OCI-M2 (cell line): Measurements from ENCODE around the gene IQGAP3.

Experiments used
- DNase-seq: peaks from one replicate; lab custom pipeline; 2025; ENCODE audit not compliant: unreplicated experiment; lab: John Stamatoyannopoulos, UW

Gene IQGAP3

DNA sequence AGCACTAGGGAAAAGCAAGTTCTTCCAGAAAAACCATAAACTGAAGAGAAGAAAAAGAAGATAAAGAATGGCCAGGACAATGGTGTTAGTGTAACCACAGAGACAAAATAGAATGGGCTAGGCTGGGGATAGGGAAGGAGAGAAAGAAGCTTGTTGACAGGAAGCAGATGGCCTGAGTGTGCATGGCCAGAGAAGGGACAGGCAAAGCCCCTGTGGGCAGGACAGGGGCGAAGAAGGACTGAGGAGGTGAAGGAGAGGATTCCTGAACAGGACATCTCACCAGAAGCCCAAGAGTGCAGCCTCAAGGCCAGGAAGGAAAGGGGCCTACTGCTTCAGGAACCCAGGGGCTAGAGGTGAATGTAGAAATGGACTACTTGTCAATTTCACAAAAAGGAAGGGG, 29.3 kb downstream of the IQGAP3 start:
- DNase-seq, result no peak

DNA sequence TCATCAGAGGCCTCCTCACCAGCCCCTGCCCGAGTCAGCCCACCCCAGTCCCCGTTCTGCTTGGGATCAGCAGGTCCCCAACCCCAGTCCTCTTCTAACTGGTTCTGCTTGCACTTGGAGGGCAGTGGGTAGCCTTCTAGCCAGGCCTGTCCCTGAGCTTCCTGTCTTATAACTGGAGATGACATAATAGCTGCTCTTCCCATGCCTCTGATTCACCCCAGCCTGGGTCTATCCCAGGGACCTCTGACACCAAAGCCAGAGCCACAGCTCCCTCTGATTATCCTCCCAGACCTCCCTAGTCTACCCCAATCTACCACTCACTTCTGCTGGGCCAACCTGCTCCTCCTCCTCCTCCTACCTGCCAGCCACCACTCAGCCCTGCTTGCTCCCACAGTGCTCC, 31.4 kb downstream of the IQGAP3 start:
- DNase-seq, result no peak

DNA sequence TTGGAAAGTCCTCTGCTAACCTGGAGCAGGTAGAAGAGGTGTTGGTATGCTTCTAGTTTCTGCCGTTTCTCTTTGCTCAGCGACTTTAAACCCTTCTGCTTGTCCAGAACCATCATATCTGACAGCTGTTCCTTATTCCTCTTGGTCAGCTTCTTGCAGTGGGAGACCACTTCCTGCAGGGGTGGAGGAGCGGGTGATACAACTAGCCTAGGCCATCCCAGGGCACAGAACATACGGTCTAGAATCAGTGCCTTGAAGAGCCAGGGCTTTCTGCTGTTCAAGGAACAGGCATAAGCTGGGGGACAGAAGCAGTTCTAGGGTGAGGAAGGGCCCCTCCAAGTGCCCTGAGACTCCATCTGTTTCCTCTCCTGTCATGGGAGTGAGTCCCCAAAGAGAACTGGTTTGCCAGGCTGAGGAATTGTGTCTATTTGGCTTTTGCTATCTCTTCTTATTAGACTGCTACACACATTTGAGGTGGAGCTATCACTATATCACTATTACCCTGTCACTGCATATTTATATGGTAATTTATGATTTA, 32.5 kb downstream of the IQGAP3 start:
- no peak for DNase-seq

DNA sequence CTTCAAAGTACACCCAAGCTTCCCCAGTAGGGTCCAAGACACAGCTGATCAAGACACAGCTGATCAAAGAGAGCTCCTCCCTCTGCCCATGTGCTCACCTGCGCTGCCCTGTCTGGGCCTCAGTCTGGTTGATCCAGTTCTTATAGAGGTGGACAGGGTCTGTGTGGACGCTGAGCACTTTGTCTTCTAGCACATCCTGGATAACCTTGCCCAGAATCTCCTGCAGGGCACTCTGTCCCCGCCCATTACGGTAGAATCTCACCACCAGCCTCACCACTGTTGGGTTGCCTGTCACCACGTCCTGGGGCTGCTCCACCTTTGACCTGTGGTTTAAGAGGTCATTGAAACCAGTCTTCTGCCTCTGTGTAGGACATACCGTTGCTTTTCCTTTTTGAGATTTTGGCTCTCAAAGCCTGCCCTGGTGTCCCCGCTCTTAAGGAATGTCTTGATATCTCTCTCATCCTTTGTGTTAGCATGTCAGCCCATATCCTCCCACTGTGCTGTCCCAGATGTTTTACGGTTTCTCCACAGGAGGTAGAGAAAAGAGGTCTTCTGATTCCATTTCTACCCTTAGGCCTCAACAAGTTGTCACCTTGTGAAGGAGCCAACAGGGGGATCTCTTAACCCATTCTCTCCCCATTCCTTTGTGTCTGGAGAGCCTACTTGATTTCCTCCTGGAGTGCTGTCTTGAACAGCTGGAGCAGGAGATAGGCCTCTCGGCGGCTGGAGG, 33.5 kb downstream of the IQGAP3 start:
- DNase-seq, result no peak

DNA sequence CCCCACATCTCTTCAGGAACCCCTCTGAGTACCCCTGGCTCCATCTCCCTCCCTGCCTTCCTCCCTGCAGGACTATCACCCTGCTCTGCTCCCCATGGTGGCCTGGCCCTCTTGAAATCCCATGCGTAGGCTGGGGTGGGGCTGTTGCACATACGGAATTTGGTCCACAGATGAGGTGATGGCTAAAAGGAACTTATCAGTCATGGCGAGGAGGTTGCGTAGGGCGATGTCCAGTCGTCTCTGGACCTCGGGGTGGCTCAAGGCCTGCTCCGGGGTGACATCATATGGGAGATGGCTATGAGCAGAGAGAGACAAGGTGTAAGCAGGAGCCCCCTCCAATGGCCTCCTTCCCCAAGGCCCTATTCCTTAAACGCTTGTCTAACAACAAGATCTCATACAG, 35.3 kb downstream of the IQGAP3 start:
- no peak for DNase-seq

DNA sequence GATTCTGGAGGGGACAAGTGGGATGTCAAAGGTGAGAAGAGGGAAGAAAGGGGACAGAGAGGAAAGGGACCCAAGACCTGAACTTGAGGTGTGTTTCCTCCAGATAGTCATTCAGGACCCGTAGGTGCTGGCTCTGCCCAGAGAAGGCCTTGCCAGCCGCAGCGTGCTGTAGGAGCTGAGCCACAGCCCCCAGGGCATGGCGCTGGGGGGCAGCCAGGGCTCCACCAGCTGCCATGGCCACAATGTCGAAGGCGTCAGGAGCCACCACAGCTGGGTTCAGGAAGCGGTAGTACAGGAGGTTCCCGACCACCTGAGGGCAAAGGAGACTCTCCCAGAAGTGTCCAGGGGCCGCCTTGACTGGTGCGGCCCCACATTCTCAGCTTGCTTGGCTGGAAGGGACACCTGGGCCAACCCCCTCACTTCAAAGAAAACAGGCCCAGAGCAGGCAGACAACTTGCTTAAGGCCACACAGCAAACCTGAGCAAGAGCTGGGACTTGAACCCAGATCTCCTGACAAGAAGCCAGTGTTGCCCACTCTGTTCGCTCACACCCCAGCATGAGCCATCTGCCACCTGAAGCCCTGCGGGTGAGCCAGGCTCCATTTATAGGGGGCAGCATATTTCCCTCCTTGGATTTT, 37.8 kb downstream of the IQGAP3 start:
- no peak for DNase-seq

DNA sequence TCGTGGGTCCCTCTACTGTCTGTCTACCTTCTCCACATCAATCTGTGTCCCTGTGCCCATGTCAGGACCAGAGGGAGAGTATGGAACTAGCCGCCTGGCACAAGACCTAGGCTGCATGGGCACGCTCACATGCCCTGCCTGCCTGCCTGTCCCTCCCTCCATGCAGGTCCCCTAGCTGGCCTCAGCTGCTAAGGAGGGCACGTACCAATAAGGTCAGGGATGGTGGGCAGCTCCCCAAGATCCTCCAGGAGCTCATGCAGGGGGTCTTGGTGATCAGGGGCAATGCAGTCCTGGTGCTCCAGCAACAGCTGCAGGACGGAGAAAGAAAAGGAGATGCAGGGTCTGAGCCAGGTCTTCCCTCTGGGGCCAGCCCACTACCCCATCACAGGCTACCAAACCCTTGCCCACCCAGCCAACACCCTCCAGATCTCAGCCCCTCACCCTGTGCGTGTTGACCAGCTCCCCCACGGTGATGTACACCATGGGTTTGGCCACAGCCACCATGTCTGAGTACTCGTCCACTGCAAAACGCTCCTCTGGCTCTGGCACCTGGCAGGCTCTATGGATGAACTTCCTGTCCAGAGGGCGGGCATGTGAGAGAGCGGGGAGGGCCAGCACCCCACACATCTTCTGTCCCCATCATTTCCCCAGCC, 38.7 kb downstream of the IQGAP3 start:
- DNase-seq, result no peak

DNA sequence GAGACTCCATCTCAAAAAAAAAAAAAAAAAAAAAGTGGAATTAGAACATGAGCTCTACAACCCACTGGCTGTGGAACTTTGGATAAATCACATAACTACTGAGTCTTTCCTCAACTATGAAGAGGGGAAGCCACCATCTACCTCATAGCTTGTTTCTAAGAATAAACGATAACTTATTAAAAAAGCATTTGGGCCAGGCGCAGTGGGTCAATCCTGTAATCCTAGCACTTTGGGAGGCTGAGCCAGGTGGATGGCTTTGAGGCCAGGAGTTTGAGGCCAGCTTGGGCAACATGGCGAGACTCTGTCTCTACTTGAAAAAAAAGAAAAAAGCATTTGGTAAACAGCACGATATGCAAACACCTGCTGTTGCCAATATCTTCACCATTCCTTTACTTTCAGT, 40.0 kb downstream of the IQGAP3 start:
- no peak for DNase-seq

DNA sequence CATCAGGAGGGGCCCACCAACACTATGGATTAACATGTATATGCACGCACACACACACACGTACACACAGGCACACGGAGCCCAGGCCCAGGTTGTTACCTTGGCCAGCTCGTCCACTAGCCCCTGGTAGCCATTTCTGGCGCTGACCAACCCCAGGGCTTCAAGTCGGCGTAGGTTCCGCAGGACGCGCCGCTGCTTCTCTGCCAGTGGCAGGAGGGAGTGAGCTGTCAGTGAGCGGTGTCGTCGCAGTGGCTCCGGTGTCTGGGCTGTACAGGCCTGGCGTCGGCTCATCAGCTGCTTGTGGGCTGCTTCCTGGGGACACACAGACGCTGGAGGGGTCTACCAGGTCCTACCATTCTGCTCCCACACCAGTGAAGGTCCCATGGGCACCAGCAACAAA, 42.4 kb downstream of the IQGAP3 start:
- no peak for DNase-seq

DNA sequence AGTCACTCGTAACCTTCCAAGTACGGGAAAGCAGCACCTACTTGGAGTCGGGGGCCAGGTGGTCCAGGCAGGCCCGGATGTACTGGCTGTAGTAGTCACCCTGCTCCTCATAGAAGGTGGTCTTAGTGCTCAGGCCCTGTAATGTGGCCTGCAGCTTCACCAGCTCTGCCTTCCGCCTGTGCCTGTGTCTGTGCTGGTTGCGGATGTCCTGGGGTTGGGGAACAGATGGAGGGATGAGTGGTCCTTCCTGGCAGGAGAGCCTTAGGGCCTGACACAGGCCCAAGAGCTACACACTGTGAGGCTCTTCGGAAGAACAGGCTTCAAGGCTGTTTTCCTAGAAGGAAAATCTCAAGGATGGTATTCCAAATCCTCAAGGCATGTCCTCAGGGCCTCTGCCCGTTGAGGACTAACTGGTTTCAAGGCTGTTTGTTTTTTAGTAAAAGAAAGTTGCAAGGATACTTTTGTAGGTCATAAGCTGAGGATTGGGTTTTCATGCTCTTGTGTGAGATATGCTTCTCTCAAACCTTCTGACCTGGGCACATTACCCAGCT, 43.4 kb downstream of the IQGAP3 start:
- DNase-seq, result no peak

DNA sequence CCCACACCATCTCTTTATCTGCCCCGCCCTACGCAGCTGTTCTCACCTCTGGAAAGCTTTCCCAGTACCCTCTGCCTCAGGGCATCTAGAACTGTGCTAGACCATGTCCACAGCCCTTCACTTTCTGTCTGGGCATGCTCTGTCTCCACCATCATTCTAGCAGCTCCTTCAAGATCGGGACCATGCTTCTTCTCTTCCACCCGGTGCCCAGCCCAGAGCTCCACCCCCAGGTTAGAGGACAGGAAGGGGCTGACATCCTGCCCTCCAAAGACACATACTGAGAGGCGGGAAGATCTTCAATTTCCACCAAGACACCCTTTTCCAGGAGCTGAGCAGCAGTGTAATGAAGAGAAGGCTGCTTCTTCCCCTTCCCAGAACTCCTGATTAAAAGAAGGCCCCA, 44.1 kb downstream of the IQGAP3 start:
- no peak for DNase-seq

DNA sequence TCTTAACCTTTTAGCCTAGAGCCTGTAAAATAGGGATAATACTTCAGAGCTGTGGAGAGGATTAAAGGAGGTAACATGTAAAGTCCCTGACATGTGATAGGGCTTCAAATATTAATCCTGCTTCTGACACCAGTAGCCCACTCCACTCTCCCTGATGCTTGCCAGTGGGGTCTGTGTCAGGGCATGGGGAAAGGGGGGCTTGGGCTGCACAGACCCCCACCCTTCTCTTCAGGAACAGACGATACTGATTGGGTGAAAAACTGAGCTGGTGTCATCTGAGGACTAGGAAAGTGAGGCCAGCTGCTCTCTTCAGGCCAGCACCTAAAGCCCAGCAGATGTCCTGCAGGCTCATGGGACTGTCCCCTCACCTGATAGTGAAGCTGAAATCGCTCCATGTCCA, 44.8 kb downstream of the IQGAP3 start:
- no peak for DNase-seq

DNA sequence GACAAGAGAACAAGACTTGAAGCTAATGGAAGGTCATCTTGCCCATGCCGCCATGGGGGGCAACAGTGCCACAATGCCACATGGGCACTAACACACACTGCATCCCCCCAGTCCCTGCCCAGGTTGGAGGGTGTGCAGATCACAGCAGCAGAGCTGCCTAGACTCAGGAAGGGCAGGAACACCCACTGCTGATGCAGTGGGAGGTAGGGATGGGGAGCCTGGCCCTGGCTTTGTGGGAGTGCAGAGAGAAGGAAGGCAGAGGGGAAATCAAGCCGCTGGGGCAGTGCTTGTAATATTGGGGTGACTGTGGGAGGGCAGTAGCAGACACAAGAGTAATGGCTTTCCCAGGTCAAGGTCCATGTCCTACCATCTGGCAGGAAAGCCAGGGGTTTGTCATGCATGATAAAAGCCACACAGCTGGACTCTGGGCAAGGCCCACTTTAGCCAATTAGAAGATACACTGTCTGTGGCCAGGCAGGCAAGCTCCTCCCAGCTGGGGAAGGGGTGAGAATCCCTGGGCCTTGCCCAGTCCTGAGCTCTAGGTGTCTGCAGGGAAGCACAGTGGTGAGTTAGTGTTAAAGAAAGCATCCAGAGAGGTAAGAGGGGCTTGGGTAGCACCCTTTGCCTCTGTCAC, 46.4 kb downstream of the IQGAP3 start:
- DNase-seq, result no peak

DNA sequence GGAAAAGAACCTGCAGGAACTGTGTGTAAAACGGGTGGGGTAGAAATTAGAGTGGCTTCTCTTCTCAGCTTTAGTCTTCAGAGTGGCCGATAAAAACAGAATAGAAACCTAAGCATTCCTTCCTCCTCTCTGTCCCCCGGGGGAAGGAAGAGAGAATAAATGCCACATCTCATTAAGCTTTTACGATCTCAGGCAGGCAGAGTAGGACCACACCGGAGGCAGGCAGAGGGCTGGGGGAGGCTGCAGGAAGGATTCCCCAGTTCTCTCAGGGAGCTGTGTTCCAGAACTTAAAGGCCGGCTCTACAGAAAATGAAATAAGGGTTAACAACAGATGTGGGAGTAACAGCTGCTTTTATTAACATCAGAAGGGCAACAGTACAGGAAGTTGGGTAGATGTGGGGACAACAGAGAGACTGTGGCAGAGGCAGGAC, 47.3 kb downstream of the IQGAP3 start:
- no peak for DNase-seq

DNA sequence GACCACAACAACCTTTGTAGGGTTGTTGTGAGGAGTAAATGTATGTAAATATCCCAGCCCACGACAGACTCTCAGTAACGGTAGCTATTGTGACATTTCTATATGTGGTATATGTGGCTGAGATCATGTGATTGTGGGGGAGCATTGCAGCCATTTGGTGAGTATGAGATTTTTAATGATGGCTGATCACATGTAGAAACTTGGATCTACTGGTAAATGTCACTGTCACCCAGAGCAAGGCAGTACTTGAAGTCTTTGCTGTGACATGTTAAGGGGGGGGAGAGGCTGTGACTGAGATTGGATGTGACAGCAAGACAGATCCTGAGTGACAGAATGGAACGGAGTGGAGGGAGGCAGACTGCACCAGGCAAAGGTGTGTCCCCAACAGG, 47.9 kb downstream of the IQGAP3 start:
- no peak for DNase-seq

DNA sequence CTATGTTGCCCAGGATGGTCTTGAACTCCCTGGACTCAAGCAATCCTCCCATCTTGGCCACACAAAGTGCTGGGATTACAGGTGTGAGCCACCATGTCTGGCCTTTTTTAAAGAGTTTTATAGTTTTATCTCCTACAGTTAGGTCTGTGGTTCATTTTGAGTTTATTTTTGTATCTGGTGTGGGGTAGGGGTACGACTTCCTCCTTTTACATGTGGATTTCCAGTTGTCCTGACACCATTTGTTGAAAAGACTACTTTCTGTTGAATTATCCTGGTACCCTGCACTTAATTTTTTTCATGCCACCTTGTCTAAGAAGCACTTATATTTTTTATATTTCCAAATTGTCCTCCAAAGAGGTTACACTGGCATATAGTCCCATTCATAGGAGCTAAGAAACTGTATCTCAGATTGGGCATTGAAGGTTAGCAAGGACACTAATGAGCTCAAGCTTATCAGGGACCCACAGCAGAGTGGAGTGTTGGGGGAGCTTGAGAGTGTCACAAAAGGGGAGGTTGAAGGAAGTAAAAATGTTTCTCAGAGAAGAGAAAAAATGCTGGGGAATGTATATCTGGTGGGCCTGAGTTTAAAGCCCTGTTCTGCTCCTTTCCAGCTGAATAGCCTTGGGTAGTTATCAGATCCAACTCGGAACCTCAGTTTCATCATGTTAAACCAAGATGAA, 48.4 kb downstream of the IQGAP3 start:
- no peak for DNase-seq

DNA sequence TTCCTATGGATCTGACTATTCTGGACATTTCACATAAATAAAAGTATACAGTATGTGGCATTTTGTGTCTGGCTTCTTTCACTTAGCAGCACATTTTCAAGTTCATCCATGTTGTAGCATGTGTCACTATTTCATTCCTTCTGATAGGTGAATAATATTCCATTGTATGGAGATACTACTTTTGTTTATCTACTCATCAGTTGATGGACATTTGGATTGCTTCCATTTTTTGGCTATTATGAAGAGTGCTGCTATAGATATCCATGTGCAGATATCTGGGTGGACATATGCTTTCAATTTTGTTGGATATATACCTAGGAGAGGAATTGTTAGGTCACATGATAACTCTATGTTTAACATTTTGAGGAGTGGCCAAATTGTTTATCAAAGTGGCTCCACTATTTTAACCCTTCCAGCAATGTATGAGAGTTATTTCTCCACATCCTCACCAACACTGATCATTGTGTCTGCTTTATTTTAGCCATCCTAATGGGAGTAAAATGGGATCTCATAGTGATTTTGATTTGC, 49.9 kb downstream of the IQGAP3 start:
- no peak for DNase-seq

DNA sequence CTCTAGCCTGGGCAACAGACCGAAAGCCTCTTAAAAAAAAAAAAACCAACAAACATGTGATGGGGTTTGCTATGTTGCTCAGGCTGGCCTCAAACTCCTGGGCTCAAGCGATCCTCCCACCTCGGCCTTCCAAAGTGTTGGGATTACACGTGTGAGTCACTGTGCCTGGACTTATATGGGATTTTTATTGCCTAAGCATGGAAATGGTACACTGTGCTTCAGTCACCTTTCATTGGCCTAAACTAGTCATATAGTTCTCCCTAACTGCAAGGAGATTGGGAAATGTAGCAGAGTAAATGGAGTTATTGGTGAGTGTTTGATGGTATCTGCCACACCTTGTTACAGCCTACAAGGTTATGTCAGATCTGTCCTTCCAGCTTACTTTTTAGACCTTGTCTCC, 54.6 kb downstream of the IQGAP3 start:
- DNase-seq, result no peak

DNA sequence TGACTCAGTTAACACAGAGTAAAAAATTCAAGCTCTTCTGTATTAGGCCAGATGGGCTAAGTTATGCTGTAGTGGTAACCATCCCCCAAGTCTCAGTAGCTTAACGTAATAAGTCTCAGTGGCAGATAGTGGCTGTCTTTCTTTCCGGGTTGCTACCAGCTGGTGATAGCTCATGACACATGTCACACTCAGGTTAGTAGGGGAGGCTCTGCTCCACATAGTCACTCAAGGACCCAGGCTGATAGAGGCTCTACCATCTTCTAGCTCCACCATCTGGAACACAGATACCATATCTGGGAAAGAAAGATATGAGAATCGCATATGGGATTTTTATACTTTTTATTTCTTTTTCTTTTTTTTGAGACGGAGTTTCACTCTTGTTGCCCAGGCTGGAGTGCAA, 55.5 kb downstream of the IQGAP3 start:
- no peak for DNase-seq

DNA sequence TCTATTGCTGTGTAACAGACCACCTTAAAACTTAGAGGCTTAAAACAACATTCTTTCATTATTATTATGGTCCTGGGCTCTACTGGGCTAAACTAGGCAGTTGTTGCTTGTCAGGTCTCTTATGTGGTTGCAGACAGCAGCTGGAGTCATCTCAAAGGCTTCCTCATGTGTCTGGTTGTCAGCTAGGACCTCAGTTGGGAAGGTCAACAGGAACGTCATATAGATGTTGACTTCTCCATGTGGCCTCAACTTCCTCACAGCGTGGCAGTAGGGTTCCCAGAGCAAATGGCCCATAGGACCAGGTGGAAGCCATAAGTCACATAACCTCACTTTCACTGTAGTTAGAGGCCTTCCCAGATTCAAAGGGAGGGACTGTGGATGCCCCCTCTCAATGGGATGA, 56.4 kb downstream of the IQGAP3 start:
- DNase-seq, result no peak

DNA sequence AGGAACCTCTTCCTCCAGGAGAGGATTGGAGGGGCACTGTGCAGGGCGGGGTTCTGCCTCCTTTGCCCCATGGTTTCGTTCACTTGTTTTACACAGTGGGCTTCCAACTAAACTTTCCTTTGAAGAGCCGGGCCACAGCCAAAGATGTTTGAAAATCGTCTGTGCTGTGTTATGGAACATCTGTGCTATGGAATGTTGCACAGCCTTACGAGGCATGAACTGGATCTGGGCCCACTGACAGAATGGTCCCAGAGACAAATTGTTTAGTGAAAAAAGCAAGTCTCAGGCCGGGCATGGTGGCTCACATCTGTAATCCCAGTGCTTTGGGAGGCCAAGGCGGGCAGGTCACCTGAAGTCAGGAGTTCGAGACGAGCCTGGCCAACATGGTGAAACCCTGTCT, 59.2 kb downstream of the IQGAP3 start:
- no peak for DNase-seq
